GM19467 (cell line): ENCODE data around the gene CSNK1G2.

Experiments used
- ATAC-seq: cut with Tn5 transposase; IDR thresholded peaks from one replicate; pipeline ENCODE4 v1.9.1; 2021; ENCODE audit warnings: mild to moderate bottlenecking, moderate library complexity; ENCODE audit not compliant: unreplicated experiment

The CSNK1G2 gene

GRCh38 chr19:1962674-1963073 lies 21.7 kb downstream of the CSNK1G2 start:
- no peak for ATAC-seq

- ATAC-seq = no peak
Measured at GRCh38 chr19:1967087-1967608, 26.2 kb downstream of the CSNK1G2 start.

- ATAC-seq = no peak
Measured at GRCh38 chr19:1968279-1969175, 27.6 kb downstream of the CSNK1G2 start.

GRCh38 chr19:1969176-1970002 lies 28.4 kb downstream of the CSNK1G2 start:
- no peak for ATAC-seq

- no peak for ATAC-seq
Measured at GRCh38 chr19:1970003-1970805, 29.2 kb downstream of the CSNK1G2 start.

GRCh38 chr19:1970806-1971502 lies 30.0 kb downstream of the CSNK1G2 start:
- no peak for ATAC-seq

- no peak for ATAC-seq
Measured at GRCh38 chr19:1974381-1975161, 33.6 kb downstream of the CSNK1G2 start.

GRCh38 chr19:1975162-1975480 lies 34.1 kb downstream of the CSNK1G2 start:
- ATAC-seq = no peak

GRCh38 chr19:1977120-1977519 lies 36.1 kb downstream of the CSNK1G2 start:
- no peak for ATAC-seq

- ATAC-seq = no peak
Measured at GRCh38 chr19:1978346-1978894, 37.4 kb downstream of the CSNK1G2 start.

GRCh38 chr19:1979017-1979416 lies 38.0 kb downstream of the CSNK1G2 start:
- no peak for ATAC-seq

- ATAC-seq = no peak
Measured at GRCh38 chr19:1979642-1980041, 38.7 kb downstream of the CSNK1G2 start.

GRCh38 chr19:1980091-1980808 lies 39.3 kb downstream of the CSNK1G2 start:
- ATAC-seq = no peak

GRCh38 chr19:1980809-1981181 lies 39.8 kb downstream of the CSNK1G2 start:
- no peak for ATAC-seq

- ATAC-seq = no peak
Measured at GRCh38 chr19:1981253-1981652, 40.3 kb downstream of the CSNK1G2 start.

- no peak for ATAC-seq
Measured at GRCh38 chr19:1984357-1984756, 43.4 kb downstream of the CSNK1G2 start.

GRCh38 chr19:1985588-1986356 lies 44.8 kb downstream of the CSNK1G2 start:
- no peak for ATAC-seq
